HEK293 (cell line): ENCODE data around the gene MLLT6.

ENCODE experiments used
- ATF2 ChIP-seq: fragments of 450-650 bp; formaldehyde crosslinking; IDR thresholded peaks from 2 replicates; pipeline ENCODE4 v1.5.1; 2016; ENCODE audit warnings: missing biosample characterization, missing genetic modification characterization, low read depth
- GLI2 ChIP-seq: fragments of 450-650 bp; formaldehyde crosslinking; IDR thresholded peaks from 2 replicates; pipeline ENCODE4; 2017; ENCODE audit warnings: missing biosample characterization, missing genetic modification characterization, low read depth, borderline replicate concordance
- KLF1 ChIP-seq: fragments of 450-650 bp; formaldehyde crosslinking; IDR thresholded peaks from 2 replicates; pipeline ENCODE4 v1.5.1; 2016; ENCODE audit warnings: missing biosample characterization, missing genetic modification characterization
- KLF17 ChIP-seq: fragments of 450-650 bp; formaldehyde crosslinking; IDR thresholded peaks from 2 replicates; pipeline ENCODE4 v1.5.1; 2016; ENCODE audit warnings: missing biosample characterization, missing genetic modification characterization
- KLF8 ChIP-seq: fragments of 450-650 bp; formaldehyde crosslinking; IDR thresholded peaks from 2 replicates; pipeline ENCODE4 v1.5.1; 2016; ENCODE audit warnings: missing biosample characterization, missing genetic modification characterization
- SETDB1 ChIP-seq: IDR thresholded peaks from one replicate; pipeline ENCODE4 v1.6.1; 2017; ENCODE audit warnings: mild to moderate bottlenecking, low read length, moderate library complexity, mixed read lengths; ENCODE audit not compliant: insufficient read length
- TCF7L2 ChIP-seq: IDR thresholded peaks from 2 replicates; pipeline ENCODE4 v1.6.1; 2011; ENCODE audit warnings: low read depth, mild to moderate bottlenecking, inconsistent platforms, low read length, moderate library complexity, borderline replicate concordance
- ZBTB21 ChIP-seq: fragments of 450-650 bp; formaldehyde crosslinking; IDR thresholded peaks from 2 replicates; pipeline ENCODE4 v1.5.1; 2017; ENCODE audit warnings: missing biosample characterization, missing genetic modification characterization
- ZFP3 ChIP-seq: fragments of 450-650 bp; formaldehyde crosslinking; IDR thresholded peaks from 2 replicates; pipeline ENCODE4 v1.5.1; 2016; ENCODE audit warnings: low read depth, missing biosample characterization, missing genetic modification characterization
- ZNF362 ChIP-seq: fragments of 450-650 bp; formaldehyde crosslinking; IDR thresholded peaks from 2 replicates; pipeline ENCODE4 v1.5.1; 2016; ENCODE audit warnings: missing biosample characterization, missing genetic modification characterization
- ZNF366 ChIP-seq: fragments of 450-650 bp; formaldehyde crosslinking; conservative IDR thresholded peaks from 2 replicates; pipeline ENCODE4 v1.5.1; 2016; ENCODE audit warnings: missing biosample characterization, missing genetic modification characterization
- ZNF501 ChIP-seq: fragments of 450-650 bp; formaldehyde crosslinking; IDR thresholded peaks from 2 replicates; pipeline ENCODE4 v1.5.1; 2016; ENCODE audit warnings: missing biosample characterization, missing genetic modification characterization
- ZNF514 ChIP-seq: fragments of 450-650 bp; formaldehyde crosslinking; IDR thresholded peaks from 2 replicates; pipeline ENCODE4 v1.5.1; 2016; ENCODE audit warnings: missing biosample characterization, missing genetic modification characterization
- ZNF580 ChIP-seq: fragments of 450-650 bp; formaldehyde crosslinking; IDR thresholded peaks from 2 replicates; pipeline ENCODE4 v1.5.1; 2016; ENCODE audit warnings: missing biosample characterization, missing genetic modification characterization
- ZNF664 ChIP-seq: fragments of 450-650 bp; formaldehyde crosslinking; IDR thresholded peaks from 2 replicates; pipeline ENCODE4 v1.5.1; 2016; ENCODE audit warnings: missing biosample characterization, missing genetic modification characterization
- ZNF677 ChIP-seq: fragments of 450-650 bp; IDR thresholded peaks from 2 replicates; pipeline ENCODE4 v1.5.0; 2018; ENCODE audit warnings: missing biosample characterization, mild to moderate bottlenecking, missing genetic modification characterization, moderate library complexity
- ZNF692 ChIP-seq: fragments of 450-650 bp; formaldehyde crosslinking; IDR thresholded peaks from 2 replicates; pipeline ENCODE4 v1.5.1; 2016; ENCODE audit warnings: missing biosample characterization, missing genetic modification characterization
- ZNF701 ChIP-seq: fragments of 450-650 bp; formaldehyde crosslinking; IDR thresholded peaks from 2 replicates; pipeline ENCODE4 v1.5.1; 2016; ENCODE audit warnings: missing biosample characterization, missing genetic modification characterization
- TF ChIP-seq, protein P1 (sequence below): fragments of 450-650 bp; formaldehyde crosslinking; IDR thresholded peaks from 2 replicates; pipeline ENCODE4 v1.5.1; 2017; ENCODE audit warnings: missing biosample characterization, missing genetic modification characterization
- TF ChIP-seq, protein P2 (sequence below): fragments of 450-650 bp; formaldehyde crosslinking; IDR thresholded peaks from 2 replicates; pipeline ENCODE4 v1.5.1; 2016; ENCODE audit warnings: missing biosample characterization, missing genetic modification characterization
- TF ChIP-seq, protein P3 (sequence below): fragments of 450-650 bp; formaldehyde crosslinking; IDR thresholded peaks from 2 replicates; pipeline ENCODE4 v1.5.1; 2016; ENCODE audit warnings: missing biosample characterization, missing genetic modification characterization
- TF ChIP-seq, protein P4 (sequence below): fragments of 450-650 bp; formaldehyde crosslinking; IDR thresholded peaks from 2 replicates; pipeline ENCODE4 v1.5.1; 2017; ENCODE audit warnings: missing biosample characterization, missing genetic modification characterization

MLLT6 gene

DNA sequence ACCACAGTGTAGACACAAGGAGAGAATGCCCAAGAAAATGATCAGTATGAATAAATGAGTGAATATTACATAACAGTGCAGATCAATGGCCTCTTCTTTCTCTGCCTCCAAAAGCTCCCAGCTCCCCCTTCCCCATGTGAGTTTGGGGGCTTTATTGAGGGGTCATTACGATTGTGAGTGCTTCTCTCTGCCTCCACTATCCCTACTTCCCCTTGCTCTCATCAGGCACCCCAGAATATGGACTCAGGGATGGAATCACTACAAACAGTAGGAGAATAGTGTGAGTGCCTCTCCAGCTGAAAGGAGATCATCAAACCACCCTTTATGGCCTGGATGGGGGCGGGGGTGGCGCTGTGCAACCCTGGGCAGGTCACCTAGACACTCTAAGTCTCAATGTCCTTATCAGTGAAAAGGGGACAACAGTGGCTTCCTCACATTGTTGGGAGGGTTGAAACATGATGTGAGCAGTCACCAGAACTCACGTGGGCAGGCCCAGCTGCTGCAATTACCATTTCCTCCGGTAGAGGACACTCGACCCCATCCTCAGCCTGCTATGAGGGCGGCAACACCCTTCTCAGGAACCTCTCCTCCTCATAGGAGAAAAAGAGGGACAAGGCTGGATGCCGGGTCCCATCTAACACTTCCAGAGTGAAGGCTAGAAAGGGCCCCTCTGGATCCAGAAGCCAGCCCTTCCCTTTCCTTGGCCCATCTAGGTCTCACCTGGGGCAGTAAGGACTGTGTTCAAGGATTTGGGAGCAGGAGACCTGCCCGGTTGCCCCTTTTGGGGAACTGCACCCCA, 28.2 kb upstream of the MLLT6 start (continued):
- peak; percentile 59 for TF ChIP-seq KLF8 (tag by site-specific recombination)
- 0 out of 2 replicates have a peak, but pooled peaks have one; percentile 6 for TF ChIP-seq ZBTB21 (tag by site-specific recombination)
- peak; percentile 36; the same call in 1 of the 2 replicates for TF ChIP-seq ZNF692
- TF ChIP-seq, protein P1, sequence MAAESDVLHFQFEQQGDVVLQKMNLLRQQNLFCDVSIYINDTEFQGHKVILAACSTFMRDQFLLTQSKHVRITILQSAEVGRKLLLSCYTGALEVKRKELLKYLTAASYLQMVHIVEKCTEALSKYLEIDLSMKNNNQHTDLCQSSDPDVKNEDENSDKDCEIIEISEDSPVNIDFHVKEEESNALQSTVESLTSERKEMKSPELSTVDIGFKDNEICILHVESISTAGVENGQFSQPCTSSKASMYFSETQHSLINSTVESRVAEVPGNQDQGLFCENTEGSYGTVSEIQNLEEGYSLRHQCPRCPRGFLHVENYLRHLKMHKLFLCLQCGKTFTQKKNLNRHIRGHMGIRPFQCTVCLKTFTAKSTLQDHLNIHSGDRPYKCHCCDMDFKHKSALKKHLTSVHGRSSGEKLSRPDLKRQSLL (tag by site-specific recombination) = no peak
- peak; percentile 40; the same call in 1 of the 2 replicates for TF ChIP-seq KLF17 (tag by site-specific recombination)
- no peak for TF ChIP-seq ATF2
- no peak for TF ChIP-seq ZNF580 (tag by site-specific recombination)
- no peak for TF ChIP-seq TCF7L2
- no peak for TF ChIP-seq ZNF362 (tag by site-specific recombination)
- no peak for TF ChIP-seq ZNF677 (tag by site-specific recombination)
- TF ChIP-seq ZNF501 = no peak
- TF ChIP-seq, protein P2, sequence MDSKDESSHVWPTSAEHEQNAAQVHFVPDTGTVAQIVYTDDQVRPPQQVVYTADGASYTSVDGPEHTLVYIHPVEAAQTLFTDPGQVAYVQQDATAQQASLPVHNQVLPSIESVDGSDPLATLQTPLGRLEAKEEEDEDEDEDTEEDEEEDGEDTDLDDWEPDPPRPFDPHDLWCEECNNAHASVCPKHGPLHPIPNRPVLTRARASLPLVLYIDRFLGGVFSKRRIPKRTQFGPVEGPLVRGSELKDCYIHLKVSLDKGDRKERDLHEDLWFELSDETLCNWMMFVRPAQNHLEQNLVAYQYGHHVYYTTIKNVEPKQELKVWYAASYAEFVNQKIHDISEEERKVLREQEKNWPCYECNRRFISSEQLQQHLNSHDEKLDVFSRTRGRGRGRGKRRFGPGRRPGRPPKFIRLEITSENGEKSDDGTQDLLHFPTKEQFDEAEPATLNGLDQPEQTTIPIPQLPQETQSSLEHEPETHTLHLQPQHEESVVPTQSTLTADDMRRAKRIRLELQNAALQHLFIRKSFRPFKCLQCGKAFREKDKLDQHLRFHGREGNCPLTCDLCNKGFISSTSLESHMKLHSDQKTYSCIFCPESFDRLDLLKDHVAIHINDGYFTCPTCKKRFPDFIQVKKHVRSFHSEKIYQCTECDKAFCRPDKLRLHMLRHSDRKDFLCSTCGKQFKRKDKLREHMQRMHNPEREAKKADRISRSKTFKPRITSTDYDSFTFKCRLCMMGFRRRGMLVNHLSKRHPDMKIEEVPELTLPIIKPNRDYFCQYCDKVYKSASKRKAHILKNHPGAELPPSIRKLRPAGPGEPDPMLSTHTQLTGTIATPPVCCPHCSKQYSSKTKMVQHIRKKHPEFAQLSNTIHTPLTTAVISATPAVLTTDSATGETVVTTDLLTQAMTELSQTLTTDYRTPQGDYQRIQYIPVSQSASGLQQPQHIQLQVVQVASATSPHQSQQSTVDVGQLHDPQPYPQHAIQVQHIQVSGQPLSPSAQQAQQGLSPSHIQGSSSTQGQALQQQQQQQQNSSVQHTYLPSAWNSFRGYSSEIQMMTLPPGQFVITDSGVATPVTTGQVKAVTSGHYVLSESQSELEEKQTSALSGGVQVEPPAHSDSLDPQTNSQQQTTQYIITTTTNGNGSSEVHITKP = peak; percentile 25; the same call in 1 of the 2 replicates
- TF ChIP-seq ZNF514 (tag by site-specific recombination) = no peak
- TF ChIP-seq ZNF701 = no peak
- TF ChIP-seq KLF1 (tag by site-specific recombination) = peak; percentile 80
- TF ChIP-seq ZNF366 (tag by site-specific recombination) = peak; percentile 85
- no peak for TF ChIP-seq SETDB1
- TF ChIP-seq, protein P3, sequence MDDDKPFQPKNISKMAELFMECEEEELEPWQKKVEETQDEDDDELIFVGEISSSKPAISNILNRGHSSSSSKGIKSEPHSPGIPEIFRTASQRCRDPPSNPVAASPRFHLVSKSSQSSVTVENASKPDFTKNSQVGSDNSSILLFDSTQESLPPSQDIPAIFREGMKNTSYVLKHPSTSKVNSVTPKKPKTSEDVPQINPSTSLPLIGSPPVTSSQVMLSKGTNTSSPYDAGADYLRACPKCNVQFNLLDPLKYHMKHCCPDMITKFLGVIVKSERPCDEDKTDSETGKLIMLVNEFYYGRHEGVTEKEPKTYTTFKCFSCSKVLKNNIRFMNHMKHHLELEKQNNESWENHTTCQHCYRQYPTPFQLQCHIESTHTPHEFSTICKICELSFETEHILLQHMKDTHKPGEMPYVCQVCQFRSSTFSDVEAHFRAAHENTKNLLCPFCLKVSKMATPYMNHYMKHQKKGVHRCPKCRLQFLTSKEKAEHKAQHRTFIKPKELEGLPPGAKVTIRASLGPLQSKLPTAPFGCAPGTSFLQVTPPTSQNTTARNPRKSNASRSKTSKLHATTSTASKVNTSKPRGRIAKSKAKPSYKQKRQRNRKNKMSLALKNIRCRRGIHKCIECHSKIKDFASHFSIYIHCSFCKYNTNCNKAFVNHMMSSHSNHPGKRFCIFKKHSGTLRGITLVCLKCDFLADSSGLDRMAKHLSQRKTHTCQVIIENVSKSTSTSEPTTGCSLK (tag by site-specific recombination) = no peak
- TF ChIP-seq ZFP3 (tag by site-specific recombination) = no peak
- TF ChIP-seq ZNF664 (tag by site-specific recombination) = peak; percentile 79
- TF ChIP-seq, protein P4, sequence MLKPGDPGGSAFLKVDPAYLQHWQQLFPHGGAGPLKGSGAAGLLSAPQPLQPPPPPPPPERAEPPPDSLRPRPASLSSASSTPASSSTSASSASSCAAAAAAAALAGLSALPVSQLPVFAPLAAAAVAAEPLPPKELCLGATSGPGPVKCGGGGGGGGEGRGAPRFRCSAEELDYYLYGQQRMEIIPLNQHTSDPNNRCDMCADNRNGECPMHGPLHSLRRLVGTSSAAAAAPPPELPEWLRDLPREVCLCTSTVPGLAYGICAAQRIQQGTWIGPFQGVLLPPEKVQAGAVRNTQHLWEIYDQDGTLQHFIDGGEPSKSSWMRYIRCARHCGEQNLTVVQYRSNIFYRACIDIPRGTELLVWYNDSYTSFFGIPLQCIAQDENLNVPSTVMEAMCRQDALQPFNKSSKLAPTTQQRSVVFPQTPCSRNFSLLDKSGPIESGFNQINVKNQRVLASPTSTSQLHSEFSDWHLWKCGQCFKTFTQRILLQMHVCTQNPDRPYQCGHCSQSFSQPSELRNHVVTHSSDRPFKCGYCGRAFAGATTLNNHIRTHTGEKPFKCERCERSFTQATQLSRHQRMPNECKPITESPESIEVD (tag by site-specific recombination) = no peak
- TF ChIP-seq GLI2 (tag by site-specific recombination) = no peak
